Measurements from ENCODE around the gene XPR1.

GRCh38 chr1:180815188-180815587 lies 183.4 kb downstream of the XPR1 start:
- TF ChIP-seq CTCF (IDR thresholded peaks at IDR 0.05): no peak
- TF ChIP-seq POLR2A (IDR thresholded peaks at IDR 0.05; ENCODE audit: low read depth): no peak

All from esophagus muscularis mucosa (tissue), 3 donors.